Esophagus squamous epithelium (tissue), 5 donors: ENCODE measurements around the gene HOXC9. TPM values are rescaled to one million over a fixed set of nuclear protein-coding genes. Genes with fewer than 3 reads are reported as not detected.

Experiments used
- DNase-seq: peaks from one replicate; lab custom pipeline; 2025; lab: John Stamatoyannopoulos, UW
- H3K27ac ChIP-seq, 4 donors: fragments of 200-600 bp; sonication (generic); one replicate each; pipeline ENCODE4 v1.5.1; 2016 to 2019; ENCODE audit warnings: mild to moderate bottlenecking in 1 of 4
- H3K27me3 ChIP-seq, 4 donors: fragments of 200-600 bp; sonication (generic); 1 replicate in 3 of 4; 2 replicates in 1 of 4; pipeline versions ENCODE4 v1.5.1 to v1.6.0; 2017 to 2021; ENCODE audit warnings: antibody characterized with exemption in 1 of 4
- H3K36me3 ChIP-seq, 3 donors: fragments of 200-600 bp; sonication (generic); one replicate each; pipeline ENCODE4 v1.5.1; 2016 to 2019
- H3K4me1 ChIP-seq, 3 donors: fragments of 200-600 bp; sonication (generic); one replicate each; pipeline ENCODE4 v1.5.1; 2017 to 2019
- H3K4me3 ChIP-seq, 4 donors: fragments of 200-600 bp; sonication (generic); 1 replicate in 3 of 4; 2 replicates in 1 of 4; pipeline ENCODE4 v1.5.1; 2016 to 2019; ENCODE audit warnings: mild to moderate bottlenecking in 2 of 4, moderate library complexity in 1 of 4
- H3K9me3 ChIP-seq, 3 donors: fragments of 200-600 bp; sonication (generic); one replicate each; pipeline ENCODE4 v1.5.1; 2016 to 2019
- CTCF ChIP-seq, 6 experiments: fragments of 450-650 bp in 4 of 6; fragments of 200-600 bp in 2 of 6; sonication (generic) in 2 of 6; IDR thresholded peaks; one replicate each; pipeline ENCODE4 v1.5.1; 2016 to 2019; ENCODE audit warnings: antibody characterized with exemption in 6 of 6, mild to moderate bottlenecking in 4 of 6, moderate library complexity in 4 of 6
- POLR2A ChIP-seq, 4 donors: fragments of 450-650 bp; IDR thresholded peaks; one replicate each; pipeline ENCODE4 v1.6.1; 2017; ENCODE audit warnings: antibody characterized with exemption in 4 of 4, mild to moderate bottlenecking in 4 of 4, moderate library complexity in 3 of 4
- WGBS, 2 donors: methylation state at CpG; one replicate each; pipeline ENCODE4 v1.1.5; 2018; 5-methylcytosine and 5-hydroxymethylcytosine counted together
- intact Hi-C: fragments of 100-400 bp; cut with DNase I; formaldehyde crosslinking; loops from one replicate; pipeline ENCODE4 v1.15.0; 2022
- total RNA-seq, 4 donors: library from RNA; depleted of rRNA; stranded (reverse); fragments of >200 nt; gene quantifications; one replicate each; pipeline ENCODE4 v1.1.0, GENCODE V29; 2016
- donor health status: DM: yes; HTN: yes; CAD: no.

Gene HOXC9
- total RNA-seq, 4 donors from 2014 or later = 1.5 TPM; not detected in 3

DNA sequence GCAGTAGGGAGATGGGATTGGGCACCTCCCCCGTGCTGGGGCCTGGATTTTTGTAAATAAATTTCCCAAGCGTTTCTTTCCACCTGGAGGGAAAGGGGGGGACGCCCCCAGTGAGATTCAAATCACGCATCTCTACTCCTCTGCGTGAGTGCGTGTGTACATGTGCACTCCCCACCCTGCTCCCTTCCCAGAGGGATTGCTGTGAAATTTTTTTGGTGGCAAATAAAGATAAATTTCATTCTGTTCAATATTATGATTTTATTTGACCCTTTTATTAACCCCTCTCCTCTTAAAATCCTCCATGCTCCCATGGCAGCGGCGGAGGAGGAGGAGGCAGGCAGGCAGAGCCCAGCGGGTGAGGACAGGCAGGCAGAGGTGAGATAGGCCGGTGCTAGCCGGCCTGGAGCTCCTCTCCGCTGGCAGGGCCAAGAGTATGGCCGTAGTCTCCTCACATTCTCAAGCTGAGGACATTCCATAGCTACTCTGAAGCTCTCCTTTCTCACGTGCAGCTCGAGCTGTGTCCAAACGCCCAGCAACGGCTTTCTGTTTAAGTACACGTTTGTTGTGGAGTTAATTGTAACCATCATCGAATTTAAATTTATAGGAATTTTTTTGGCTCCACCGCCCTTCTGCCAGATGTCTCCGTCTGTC, 23.7 kb upstream of the HOXC9 start:
- TF ChIP-seq CTCF (IDR thresholded peaks at IDR 0.05) = no peak
- TF ChIP-seq POLR2A (IDR thresholded peaks at IDR 0.05) = no peak
- H3K9me3 ChIP-seq = no peaks in the 10 kb centered on the region
- no peak overlapping the region for H3K4me3 ChIP-seq
- H3K36me3 ChIP-seq = no peaks in the 10 kb centered on the region
- peaks cover 35 to 100% (median 75%) of the 10 kb centered on the region in 4 donors for H3K27me3 ChIP-seq
- H3K4me1 ChIP-seq = peaks cover 20 to 34% (median 20%) of the 10 kb centered on the region in 3 donors
- 22 to 23% methylated on average over 19 to 21 of the region's 21 CpGs for WGBS, 2 donors
- no peak for DNase-seq
- intact Hi-C loops = no loop called here
- H3K27ac ChIP-seq = no peak overlapping the region

DNA sequence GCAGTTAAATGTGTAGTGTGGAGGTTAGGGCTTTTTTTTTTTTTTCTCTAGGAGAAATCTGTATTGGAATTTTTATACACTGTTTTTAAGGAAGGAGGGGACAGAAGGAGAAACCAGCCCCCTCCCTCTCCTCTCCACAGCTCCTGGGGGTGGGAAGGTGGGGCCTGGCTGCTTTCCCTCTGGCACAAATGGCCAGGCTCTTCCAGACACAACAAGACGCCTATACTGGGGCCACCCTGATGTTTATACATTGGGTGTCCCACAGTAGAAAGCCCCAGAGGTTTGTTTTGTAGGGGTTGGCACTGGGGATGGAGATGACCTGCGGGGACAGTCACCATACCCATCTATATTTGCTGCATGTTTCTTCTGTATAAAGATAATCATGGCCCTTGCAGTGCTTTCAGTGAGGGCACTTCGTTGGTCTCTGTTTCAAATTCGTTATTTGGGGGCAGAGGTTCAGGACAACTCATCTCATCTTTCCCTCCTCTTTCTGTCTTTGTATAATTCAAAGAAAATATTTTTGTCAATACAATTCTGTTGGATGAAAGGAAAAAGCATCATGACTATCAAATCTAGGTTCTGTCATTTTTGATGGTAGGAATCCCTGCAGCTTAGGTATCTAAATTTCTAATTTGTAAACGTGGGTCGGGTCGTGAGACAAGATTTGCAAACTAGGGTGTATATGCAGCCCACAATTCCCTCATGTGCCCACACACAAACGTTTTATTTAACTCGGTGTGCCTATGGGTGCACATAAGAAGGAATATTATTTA, 23.0 kb upstream of the HOXC9 start:
- no peak for DNase-seq
- Histone ChIP-seq H3K27ac (no peak overlapping the region), H3K4me3 (no peak overlapping the region), H3K27me3 (peaks cover 34 to 100% (median 76%) of the 10 kb centered on the region in 4 donors), H3K9me3 (no peaks in the 10 kb centered on the region), H3K36me3 (no peaks in the 10 kb centered on the region), H3K4me1 (peaks cover 20 to 34% (median 20%) of the 10 kb centered on the region in 3 donors)
- 10 to 11% methylated on average over 9 of the region's 9 CpGs for WGBS, 2 donors
- no peak for TF ChIP-seq CTCF (IDR thresholded peaks at IDR 0.05)
- no peak for TF ChIP-seq POLR2A (IDR thresholded peaks at IDR 0.05)
- intact Hi-C loops = no loop called here

DNA sequence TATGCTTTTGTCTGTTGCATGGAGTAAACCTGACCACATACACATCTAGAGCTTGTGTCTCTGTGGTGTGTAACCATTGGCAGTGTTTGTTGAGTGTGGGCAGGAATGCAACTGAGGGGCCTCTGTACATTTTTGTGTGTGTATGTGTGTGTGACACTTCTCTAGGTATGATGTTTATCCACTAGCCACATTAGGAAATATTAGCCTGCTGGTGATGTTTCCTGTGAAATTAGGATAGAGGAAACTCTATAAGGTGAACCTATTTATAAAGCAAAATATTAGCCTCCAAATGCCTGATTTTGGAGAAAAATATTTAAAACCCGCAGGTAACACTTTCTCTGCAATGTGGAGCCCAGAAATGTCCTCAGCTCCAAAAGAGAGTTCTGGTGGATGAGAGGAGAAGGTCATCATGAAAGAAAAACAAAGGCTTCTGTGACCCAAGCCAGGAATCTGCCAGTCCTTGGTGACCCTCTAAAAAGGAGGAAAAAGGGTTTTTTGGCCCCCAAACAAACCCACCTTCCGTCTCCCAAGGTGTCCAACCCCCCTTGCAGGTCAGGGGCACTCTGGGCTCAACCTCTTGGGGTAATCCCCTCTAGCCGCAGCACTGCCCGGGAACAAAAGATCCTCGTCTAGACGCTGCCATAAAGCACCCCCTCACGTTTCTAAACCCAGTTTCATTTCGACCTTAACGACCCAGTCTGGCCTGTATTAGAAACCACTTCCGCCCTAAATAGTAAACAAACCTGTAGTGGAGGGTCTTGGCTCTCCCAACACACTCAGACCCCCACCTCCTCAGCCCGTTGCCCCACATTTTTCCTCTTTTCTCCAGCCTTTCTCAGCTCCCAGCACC, 22.1 kb upstream of the HOXC9 start:
- H3K4me1 ChIP-seq = peaks cover 20 to 34% (median 20%) of the 10 kb centered on the region in 3 donors
- no peak for DNase-seq
- no peaks in the 10 kb centered on the region for H3K9me3 ChIP-seq
- WGBS, 2 donors = 5 to 10% methylated on average over 11 of the region's 11 CpGs
- intact Hi-C loops = no loop called here
- no peaks in the 10 kb centered on the region for H3K36me3 ChIP-seq
- peaks cover 42 to 100% (median 77%) of the 10 kb centered on the region in 4 donors for H3K27me3 ChIP-seq
- TF ChIP-seq CTCF (IDR thresholded peaks at IDR 0.05) = no peak
- no peak for TF ChIP-seq POLR2A (IDR thresholded peaks at IDR 0.05)
- H3K27ac ChIP-seq = no peak overlapping the region
- no peak overlapping the region for H3K4me3 ChIP-seq

- no peak for DNase-seq
- H3K27me3 ChIP-seq = peaks cover 36 to 100% (median 76%) of the 10 kb centered on the region in 4 donors
Observed at GRCh38 chr12:53978477-53979356, 21.2 kb upstream of the HOXC9 start.

More at GRCh38 chr12:53978477-53979356, 21.2 kb upstream of the HOXC9 start:
- intact Hi-C loops = no loop called here
- 6 to 13% methylated on average over 8 to 14 of the region's 15 CpGs for WGBS, 2 donors
- no peaks in the 10 kb centered on the region for H3K9me3 ChIP-seq
- H3K27ac ChIP-seq = no peak overlapping the region
- no peak overlapping the region for H3K4me3 ChIP-seq
- no peaks in the 10 kb centered on the region for H3K36me3 ChIP-seq
- TF ChIP-seq POLR2A (IDR thresholded peaks at IDR 0.05) (no peak), CTCF (IDR thresholded peaks at IDR 0.05) (no peak)
- peaks cover 14 to 28% (median 14%) of the 10 kb centered on the region in 3 donors for H3K4me1 ChIP-seq
